HG02571 (cell line): ENCODE data around the gene WEE1.

ENCODE experiments used
- ATAC-seq: cut with Tn5 transposase; IDR thresholded peaks from one replicate; pipeline ENCODE4 v1.9.1; 2021; ENCODE audit warnings: mild to moderate bottlenecking, moderate library complexity; ENCODE audit not compliant: unreplicated experiment

WEE1 gene

GRCh38 chr11:9565822-9566560, 7.5 kb upstream of the WEE1 start:
- peak; percentile 94 for ATAC-seq

GRCh38 chr11:9566561-9567063, 6.9 kb upstream of the WEE1 start:
- no peak for ATAC-seq

GRCh38 chr11:9567401-9567800, 6.1 kb upstream of the WEE1 start:
- no peak for ATAC-seq

DNA sequence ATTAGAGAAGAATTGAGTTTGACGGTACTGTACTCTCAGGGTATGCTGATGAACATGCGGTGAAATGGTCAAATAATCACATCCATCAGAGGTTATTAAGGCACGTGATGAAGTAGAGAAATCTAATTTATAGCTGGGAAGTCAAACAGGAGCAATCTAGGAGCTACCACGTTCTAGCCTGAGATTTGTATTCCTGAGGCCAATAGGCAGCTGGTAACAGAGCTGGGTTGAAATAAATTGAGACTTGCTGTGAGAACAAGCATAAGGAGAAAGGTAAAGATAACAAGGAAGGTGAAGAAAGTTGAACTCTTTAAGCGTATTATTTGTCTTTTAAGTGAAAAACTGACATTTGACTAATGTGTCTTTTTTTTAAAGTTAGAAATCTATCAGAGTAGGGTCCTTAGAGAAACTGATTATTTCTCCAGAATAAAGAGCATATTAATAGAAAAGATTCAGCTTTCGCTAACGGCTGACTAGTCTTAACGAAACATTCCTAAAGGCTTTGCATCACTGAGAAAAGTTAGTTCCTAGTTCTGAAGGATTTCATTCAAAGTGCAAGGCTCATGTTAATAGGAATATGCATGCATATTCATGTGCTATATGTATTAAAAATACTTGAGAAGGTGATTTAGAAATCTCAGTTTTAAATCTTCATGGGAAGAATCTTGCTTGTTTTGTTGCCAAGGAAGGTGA, 5.2 kb upstream of the WEE1 start:
- ATAC-seq = no peak

- ATAC-seq = no peak
Measured at GRCh38 chr11:9568854-9569587, 4.4 kb upstream of the WEE1 start.

- ATAC-seq = no peak
Measured at GRCh38 chr11:9569588-9570164, 3.8 kb upstream of the WEE1 start.

- no peak for ATAC-seq
Measured at GRCh38 chr11:9570313-9571025, 3.0 kb upstream of the WEE1 start.

DNA sequence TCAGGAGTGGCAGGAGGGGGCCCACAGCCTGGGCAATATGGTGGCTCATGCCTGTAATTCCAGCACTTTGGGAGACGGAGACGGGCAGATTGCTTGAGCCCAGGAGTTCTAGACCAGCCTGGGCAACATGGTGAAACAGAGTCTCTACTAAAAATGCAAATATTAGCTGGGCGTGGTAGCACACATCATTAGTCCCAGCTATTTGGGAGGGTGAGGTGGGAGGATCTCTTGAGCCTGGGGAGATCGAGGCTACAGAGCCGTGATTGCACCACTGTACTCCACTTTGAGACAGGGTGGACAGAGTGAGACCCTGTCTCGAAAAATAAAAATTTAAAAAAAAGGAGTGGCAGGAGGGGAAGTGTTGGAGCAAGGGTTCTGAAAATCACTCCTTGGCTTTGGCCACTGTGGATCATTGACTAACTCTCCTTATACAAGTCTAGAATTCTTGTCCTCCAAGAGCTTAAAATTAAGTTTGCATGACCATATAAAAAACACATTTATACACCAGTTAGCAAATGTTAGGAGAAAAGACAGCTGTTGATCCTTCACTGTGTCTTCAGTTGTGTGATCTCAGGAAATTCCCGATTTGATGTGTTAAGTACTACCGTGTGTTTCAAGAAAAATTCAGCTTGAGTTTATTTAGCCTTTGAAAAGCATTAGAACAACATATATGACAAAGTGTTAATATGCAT, 2.3 kb upstream of the WEE1 start:
- ATAC-seq = no peak

- ATAC-seq = no peak
Measured at GRCh38 chr11:9571763-9572115, 1.7 kb upstream of the WEE1 start.

- ATAC-seq = no peak
Measured at GRCh38 chr11:9573775-9574621, 528 bp downstream of the WEE1 start.

GRCh38 chr11:9574622-9575259, 1.3 kb downstream of the WEE1 start:
- ATAC-seq = no peak

- no peak for ATAC-seq
Measured at GRCh38 chr11:9575260-9576240, 2.1 kb downstream of the WEE1 start.

- ATAC-seq = no peak
Measured at GRCh38 chr11:9576701-9577381, 3.4 kb downstream of the WEE1 start.

- ATAC-seq = no peak
Measured at GRCh38 chr11:9577556-9577955, 4.1 kb downstream of the WEE1 start.

- no peak for ATAC-seq
Measured at GRCh38 chr11:9580894-9581293, 7.4 kb downstream of the WEE1 start.

- ATAC-seq = no peak
Measured at GRCh38 chr11:9581556-9582161, 8.2 kb downstream of the WEE1 start.

DNA sequence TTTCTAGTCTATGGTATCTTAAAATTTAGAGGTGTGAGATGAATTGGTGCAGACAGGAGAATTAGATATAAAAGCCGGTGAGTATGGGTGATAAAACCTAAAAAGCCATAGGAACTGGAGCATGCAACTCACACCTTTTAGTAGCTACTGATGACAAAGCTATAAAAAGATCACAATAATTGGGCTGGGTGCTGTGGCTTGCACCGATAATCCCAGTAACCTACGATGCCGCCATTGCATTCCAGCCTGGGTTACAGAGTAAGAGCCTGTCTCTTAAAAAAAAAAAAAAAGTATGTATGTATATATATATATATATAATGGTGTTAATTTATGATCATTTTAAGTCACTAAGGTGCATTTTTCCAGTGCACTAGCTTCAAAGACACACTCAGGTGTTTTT, 17.2 kb downstream of the WEE1 start:
- ATAC-seq = no peak
